OCI-LY3 (cell line): ENCODE measurements around the gene NPTX1.

Source experiments
- EZH2phosphoT487 ChIP-seq: fragments of 200-600 bp; shearing (Covaris generic); IDR thresholded peaks from 2 replicates; pipeline ENCODE4 v1.6.1; 2018; ENCODE audit warnings: antibody characterized with exemption, mixed run types, low read depth
- TF ChIP-seq, protein P1 (sequence below): fragments of 200-600, 300-600 bp; sonication (generic); IDR thresholded peaks from 2 replicates; pipeline ENCODE4 v1.5.1; 2014; ENCODE audit warnings: antibody characterized with exemption, low read length, low read depth

DNA sequence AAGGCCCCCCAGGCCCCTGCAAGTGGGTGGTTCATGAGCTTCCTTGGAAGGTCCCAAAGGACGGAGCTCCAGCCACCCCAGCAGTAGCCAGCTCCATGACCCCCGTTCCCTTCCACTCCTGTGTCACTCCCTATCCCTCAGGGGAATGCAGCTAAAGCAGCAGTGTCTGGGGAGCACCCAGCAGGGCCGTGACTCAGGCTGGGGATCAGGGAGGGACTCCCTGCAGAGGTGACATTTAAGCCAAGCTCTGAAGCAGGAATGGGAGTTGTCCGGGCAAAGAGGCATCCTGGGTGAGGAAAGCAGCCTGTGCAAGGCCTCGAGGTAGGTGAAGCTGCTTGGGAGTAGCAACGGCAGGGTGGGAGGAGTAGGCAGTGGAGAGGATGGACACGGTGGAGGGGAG is 11.1 kb upstream of the NPTX1 start:
- TF ChIP-seq, protein P1, sequence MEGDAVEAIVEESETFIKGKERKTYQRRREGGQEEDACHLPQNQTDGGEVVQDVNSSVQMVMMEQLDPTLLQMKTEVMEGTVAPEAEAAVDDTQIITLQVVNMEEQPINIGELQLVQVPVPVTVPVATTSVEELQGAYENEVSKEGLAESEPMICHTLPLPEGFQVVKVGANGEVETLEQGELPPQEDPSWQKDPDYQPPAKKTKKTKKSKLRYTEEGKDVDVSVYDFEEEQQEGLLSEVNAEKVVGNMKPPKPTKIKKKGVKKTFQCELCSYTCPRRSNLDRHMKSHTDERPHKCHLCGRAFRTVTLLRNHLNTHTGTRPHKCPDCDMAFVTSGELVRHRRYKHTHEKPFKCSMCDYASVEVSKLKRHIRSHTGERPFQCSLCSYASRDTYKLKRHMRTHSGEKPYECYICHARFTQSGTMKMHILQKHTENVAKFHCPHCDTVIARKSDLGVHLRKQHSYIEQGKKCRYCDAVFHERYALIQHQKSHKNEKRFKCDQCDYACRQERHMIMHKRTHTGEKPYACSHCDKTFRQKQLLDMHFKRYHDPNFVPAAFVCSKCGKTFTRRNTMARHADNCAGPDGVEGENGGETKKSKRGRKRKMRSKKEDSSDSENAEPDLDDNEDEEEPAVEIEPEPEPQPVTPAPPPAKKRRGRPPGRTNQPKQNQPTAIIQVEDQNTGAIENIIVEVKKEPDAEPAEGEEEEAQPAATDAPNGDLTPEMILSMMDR = no peak
- no peak for TF ChIP-seq EZH2phosphoT487
